HG03064 (cell line): ENCODE data around the gene TPRA1.
"Not testable (repeated sequence)": the region's sequence is repeated elsewhere in the genome, so short reads cannot be mapped to it uniquely, and the experiment has no call there.

Experiments
- ATAC-seq: cut with Tn5 transposase; IDR thresholded peaks from one replicate; pipeline ENCODE4 v1.9.1; 2021; ENCODE audit warnings: low read depth; ENCODE audit not compliant: unreplicated experiment

Gene TPRA1

GRCh38 chr3:127616836-127617605 lies 26.5 kb upstream of the TPRA1 start:
- no peak for ATAC-seq

- ATAC-seq = no peak
Measured at GRCh38 chr3:127615631-127616305, 25.2 kb upstream of the TPRA1 start.

GRCh38 chr3:127614928-127615589 lies 24.5 kb upstream of the TPRA1 start:
- ATAC-seq = no peak

GRCh38 chr3:127613406-127613805 lies 22.9 kb upstream of the TPRA1 start:
- no peak for ATAC-seq

GRCh38 chr3:127612966-127613365 lies 22.4 kb upstream of the TPRA1 start:
- ATAC-seq = no peak

GRCh38 chr3:127611251-127611650 lies 20.7 kb upstream of the TPRA1 start:
- ATAC-seq = no peak

- no peak for ATAC-seq
Measured at GRCh38 chr3:127610105-127610504, 19.6 kb upstream of the TPRA1 start.

GRCh38 chr3:127608362-127608718 lies 17.8 kb upstream of the TPRA1 start:
- no peak for ATAC-seq

GRCh38 chr3:127607675-127608361 lies 17.3 kb upstream of the TPRA1 start:
- no peak for ATAC-seq

GRCh38 chr3:127606981-127607595 lies 16.6 kb upstream of the TPRA1 start:
- no peak for ATAC-seq

GRCh38 chr3:127606086-127606805 lies 15.7 kb upstream of the TPRA1 start:
- no peak for ATAC-seq

GRCh38 chr3:127605547-127605946 lies 15.0 kb upstream of the TPRA1 start:
- ATAC-seq = not testable (repeated sequence)

- no peak for ATAC-seq
Measured at GRCh38 chr3:127604546-127605165, 14.1 kb upstream of the TPRA1 start.

- ATAC-seq = no peak
Measured at GRCh38 chr3:127604035-127604434, 13.5 kb upstream of the TPRA1 start.

- ATAC-seq = no peak
Measured at GRCh38 chr3:127600749-127601456, 10.4 kb upstream of the TPRA1 start.

GRCh38 chr3:127598841-127599570 lies 8.5 kb upstream of the TPRA1 start:
- no peak for ATAC-seq

GRCh38 chr3:127597020-127597771 lies 6.7 kb upstream of the TPRA1 start:
- no peak for ATAC-seq

- no peak for ATAC-seq
Measured at GRCh38 chr3:127595303-127595702, 4.8 kb upstream of the TPRA1 start.
